ENCODE measurements around the gene ZNF283.
"Not testable (repeated sequence)": the region's sequence is repeated elsewhere in the genome, so short reads cannot be mapped to it uniquely, and the experiment has no call there.

The ZNF283 gene

GRCh38 chr19:43848821-43849220 lies 21.7 kb downstream of the ZNF283 start:
- no peak for DNase-seq (ENCODE audit: low spot score)

DNA sequence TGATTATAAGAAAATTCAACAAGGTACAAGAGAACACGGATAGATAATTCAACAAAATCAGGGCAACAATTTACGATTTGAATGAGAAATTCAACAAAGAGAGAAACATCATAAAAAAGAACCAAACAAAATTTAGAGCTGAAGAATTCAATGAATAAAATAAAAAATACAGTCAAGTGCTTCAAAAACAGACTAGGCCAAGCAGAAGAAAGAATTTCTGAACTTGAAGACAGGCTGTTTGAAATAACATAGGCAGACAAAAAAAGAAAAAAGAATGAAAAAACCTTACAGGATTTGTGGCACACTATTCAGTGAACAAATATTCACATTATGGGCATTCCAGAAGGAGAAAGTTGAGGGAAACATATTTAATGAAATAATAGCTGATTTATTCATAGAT lies 31.1 kb downstream of the ZNF283 start:
- DNase-seq (ENCODE audit: low spot score), result no peak

DNA sequence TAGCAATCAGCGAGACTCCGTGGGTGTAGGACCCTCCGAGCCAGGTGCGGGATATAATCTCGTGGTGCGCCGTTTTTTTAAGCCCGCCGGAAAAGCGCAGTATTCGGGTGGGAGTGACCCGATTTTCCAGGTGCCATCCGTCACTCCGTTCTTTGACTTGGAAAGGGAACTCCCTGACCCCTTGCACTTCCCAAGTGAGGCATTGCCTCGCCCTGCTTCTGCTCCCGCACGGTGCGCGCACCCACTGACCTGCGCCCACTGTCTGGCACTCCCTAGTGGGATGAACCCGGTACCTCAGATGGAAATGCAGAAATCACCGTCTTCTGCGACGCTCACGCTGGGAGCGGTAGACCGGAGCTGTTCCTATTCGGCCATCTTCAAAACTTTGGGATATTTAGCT lies 39.8 kb downstream of the ZNF283 start:
- not testable (repeated sequence) for DNase-seq (ENCODE audit: low spot score)

- peak; percentile 96 for DNase-seq (ENCODE audit: low spot score)
Observed at GRCh38 chr19:43872547-43873336, 45.6 kb downstream of the ZNF283 start.

DNA sequence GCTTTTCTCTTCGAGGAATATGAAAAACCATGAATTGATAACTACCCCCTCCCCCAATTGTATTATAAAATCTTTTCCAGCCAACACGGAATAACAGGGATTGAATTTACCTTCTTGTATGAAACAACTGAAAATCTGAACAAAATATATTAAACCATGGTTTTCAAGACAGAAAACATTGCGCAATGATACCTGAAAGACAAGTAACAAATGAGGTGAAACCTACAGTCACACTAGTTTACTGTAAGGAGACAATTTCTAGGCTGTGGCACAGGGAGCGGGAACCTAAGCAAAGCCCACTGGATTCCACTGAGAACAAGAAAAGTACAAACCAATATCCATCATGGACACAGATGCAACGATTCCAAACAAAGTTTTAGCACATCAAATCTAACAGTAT lies 53.4 kb downstream of the ZNF283 start:
- no peak for DNase-seq (ENCODE audit: low spot score)

- DNase-seq (ENCODE audit: low spot score), result no peak
Observed at GRCh38 chr19:43883864-43884263, 56.7 kb downstream of the ZNF283 start, which contains the start of gene ZNF404. Gene ZNF404 (minus strand): TSS chr19:43883964.

GRCh38 chr19:43895727-43896308 lies 68.7 kb downstream of the ZNF283 start:
- no peak for DNase-seq (ENCODE audit: low spot score)
